Peyer's patch (tissue), 4 donors: ENCODE results near the gene GARRE1.

Experiments
- POLR2A ChIP-seq, 2 donors: fragments of 450-650 bp; IDR thresholded peaks; one replicate each; pipeline ENCODE4 v1.5.1; 2017; ENCODE audit warnings: antibody characterized with exemption in 2 of 2, mild to moderate bottlenecking in 2 of 2, moderate library complexity in 2 of 2
- TF ChIP-seq, protein P1 (sequence below), 6 experiments: fragments of 450-650 bp in 4 of 6; fragments of 200-600 bp in 2 of 6; sonication (generic) in 1 of 6; IDR thresholded peaks; one replicate each; pipeline ENCODE4 v1.5.1; 2017 to 2019; ENCODE audit warnings: antibody characterized with exemption in 6 of 6, mild to moderate bottlenecking in 3 of 6, moderate library complexity in 1 of 6

- TF ChIP-seq, protein P1, sequence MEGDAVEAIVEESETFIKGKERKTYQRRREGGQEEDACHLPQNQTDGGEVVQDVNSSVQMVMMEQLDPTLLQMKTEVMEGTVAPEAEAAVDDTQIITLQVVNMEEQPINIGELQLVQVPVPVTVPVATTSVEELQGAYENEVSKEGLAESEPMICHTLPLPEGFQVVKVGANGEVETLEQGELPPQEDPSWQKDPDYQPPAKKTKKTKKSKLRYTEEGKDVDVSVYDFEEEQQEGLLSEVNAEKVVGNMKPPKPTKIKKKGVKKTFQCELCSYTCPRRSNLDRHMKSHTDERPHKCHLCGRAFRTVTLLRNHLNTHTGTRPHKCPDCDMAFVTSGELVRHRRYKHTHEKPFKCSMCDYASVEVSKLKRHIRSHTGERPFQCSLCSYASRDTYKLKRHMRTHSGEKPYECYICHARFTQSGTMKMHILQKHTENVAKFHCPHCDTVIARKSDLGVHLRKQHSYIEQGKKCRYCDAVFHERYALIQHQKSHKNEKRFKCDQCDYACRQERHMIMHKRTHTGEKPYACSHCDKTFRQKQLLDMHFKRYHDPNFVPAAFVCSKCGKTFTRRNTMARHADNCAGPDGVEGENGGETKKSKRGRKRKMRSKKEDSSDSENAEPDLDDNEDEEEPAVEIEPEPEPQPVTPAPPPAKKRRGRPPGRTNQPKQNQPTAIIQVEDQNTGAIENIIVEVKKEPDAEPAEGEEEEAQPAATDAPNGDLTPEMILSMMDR (IDR thresholded peaks at IDR 0.05), result no peak
- no peak for TF ChIP-seq POLR2A (IDR thresholded peaks at IDR 0.05)
Observed at GRCh38 chr19:34243876-34244578, 10.3 kb upstream of the GARRE1 start.
